Left ventricle myocardium inferior (tissue), 1 donor: Measurements from ENCODE around the gene VPS37B. TPM values are rescaled to one million over a fixed set of nuclear protein-coding genes. Genes with fewer than 3 reads are reported as not detected.

Experiments used
- DNase-seq: peaks from one replicate; pipeline ENCODE4 v3.0.0-alpha.2; 2020
- H3K27ac ChIP-seq: fragments of 200-600 bp; replicated peaks from 2 replicates; pipeline ENCODE4 v1.8.0; 2021
- H3K27me3 ChIP-seq: fragments of 200-600 bp; 2 replicates; pipeline ENCODE4 v1.8.0; 2021; ENCODE audit warnings: low read depth
- H3K36me3 ChIP-seq: fragments of 200-600 bp; 2 replicates; pipeline ENCODE4 v1.8.0; 2021
- H3K4me1 ChIP-seq: fragments of 200-600 bp; 2 replicates; pipeline ENCODE4 v1.8.0; 2021
- H3K4me3 ChIP-seq: fragments of 200-600 bp; 2 replicates; pipeline ENCODE4 v1.8.0; 2021; ENCODE audit warnings: mild to moderate bottlenecking, moderate library complexity
- H3K9me3 ChIP-seq: fragments of 200-600 bp; replicated peaks from 2 replicates; pipeline ENCODE4 v1.8.0; 2021
- CTCF ChIP-seq: fragments of 200-600 bp; IDR thresholded peaks from 2 replicates; pipeline ENCODE4 v1.8.0; 2021; ENCODE audit warnings: antibody characterized with exemption, mild to moderate bottlenecking, borderline replicate concordance
- intact Hi-C: fragments of 100-400 bp; cut with micrococcal nuclease; formaldehyde crosslinking; loops from one replicate; pipeline ENCODE4 v1.11.0; 2022
- total RNA-seq: library from RNA; stranded (reverse); fragmentation: NEBNext Ultra II Directional; extraction: Animal tissue kit (Norgen Biotek cat#: 25700); gene quantifications from one replicate; pipeline ENCODE4 v1.2.1, GENCODE V29; 2021
- donor health status: DM: no; HTN: yes; CAD: no; lungs with severe emphysema.

Gene VPS37B
- total RNA-seq, 1 donor from 2014 or later, result 13.3 TPM

- Histone ChIP-seq H3K27me3 (no peaks in the 10 kb centered on the region), H3K4me3 (peak overlapping the region; percentile 37), H3K9me3 (no peaks in the 10 kb centered on the region), H3K36me3 (no peaks in the 10 kb centered on the region), H3K4me1 (peaks cover 70% of the 10 kb centered on the region), H3K27ac (peak overlapping the region; percentile 94)
- intact Hi-C loops, result no loop called here
- no peak for TF ChIP-seq CTCF
- no peak for DNase-seq
Observed at GRCh38 chr12:122842505-122843405, 53.2 kb downstream of the VPS37B start.

GRCh38 chr12:122841544-122842321 lies 54.2 kb downstream of the VPS37B start:
- no peak for TF ChIP-seq CTCF
- H3K27me3 ChIP-seq, result no peaks in the 10 kb centered on the region
- H3K4me1 ChIP-seq, result peaks cover 80% of the 10 kb centered on the region
- no peaks in the 10 kb centered on the region for H3K9me3 ChIP-seq
- H3K36me3 ChIP-seq, result no peaks in the 10 kb centered on the region
- intact Hi-C loops, result no loop called here
- peak overlapping the region; percentile 37 for H3K4me3 ChIP-seq
- no peak for DNase-seq
- H3K27ac ChIP-seq, result peak overlapping the region; percentile 94

GRCh38 chr12:122840580-122841513 lies 55.1 kb downstream of the VPS37B start:
- H3K9me3 ChIP-seq, result no peaks in the 10 kb centered on the region
- no peaks in the 10 kb centered on the region for H3K36me3 ChIP-seq
- H3K4me3 ChIP-seq, result no peak overlapping the region
- H3K4me1 ChIP-seq, result peaks cover 80% of the 10 kb centered on the region
- H3K27me3 ChIP-seq, result no peaks in the 10 kb centered on the region
- intact Hi-C loops, result no loop called here
- peak overlapping the region; percentile 94 for H3K27ac ChIP-seq
- TF ChIP-seq CTCF, result no peak
- DNase-seq, result no peak

- DNase-seq, result no peak
- H3K36me3 ChIP-seq, result no peaks in the 10 kb centered on the region
- H3K4me3 ChIP-seq, result no peak overlapping the region
- H3K27me3 ChIP-seq, result no peaks in the 10 kb centered on the region
- peaks cover 72% of the 10 kb centered on the region for H3K4me1 ChIP-seq
- intact Hi-C loops, result no loop called here
- no peaks in the 10 kb centered on the region for H3K9me3 ChIP-seq
- TF ChIP-seq CTCF, result no peak
- H3K27ac ChIP-seq, result peak overlapping the region; percentile 94
Observed at GRCh38 chr12:122839907-122840554, 55.9 kb downstream of the VPS37B start.
